Measurements from ENCODE around the gene CSNK1E. TPM values are rescaled to one million over a fixed set of nuclear protein-coding genes. Genes with fewer than 3 reads are reported as not detected.

CSNK1E gene
- total RNA-seq, 2 donors from 2014 or later: 41.8 to 78.8 TPM

DNA sequence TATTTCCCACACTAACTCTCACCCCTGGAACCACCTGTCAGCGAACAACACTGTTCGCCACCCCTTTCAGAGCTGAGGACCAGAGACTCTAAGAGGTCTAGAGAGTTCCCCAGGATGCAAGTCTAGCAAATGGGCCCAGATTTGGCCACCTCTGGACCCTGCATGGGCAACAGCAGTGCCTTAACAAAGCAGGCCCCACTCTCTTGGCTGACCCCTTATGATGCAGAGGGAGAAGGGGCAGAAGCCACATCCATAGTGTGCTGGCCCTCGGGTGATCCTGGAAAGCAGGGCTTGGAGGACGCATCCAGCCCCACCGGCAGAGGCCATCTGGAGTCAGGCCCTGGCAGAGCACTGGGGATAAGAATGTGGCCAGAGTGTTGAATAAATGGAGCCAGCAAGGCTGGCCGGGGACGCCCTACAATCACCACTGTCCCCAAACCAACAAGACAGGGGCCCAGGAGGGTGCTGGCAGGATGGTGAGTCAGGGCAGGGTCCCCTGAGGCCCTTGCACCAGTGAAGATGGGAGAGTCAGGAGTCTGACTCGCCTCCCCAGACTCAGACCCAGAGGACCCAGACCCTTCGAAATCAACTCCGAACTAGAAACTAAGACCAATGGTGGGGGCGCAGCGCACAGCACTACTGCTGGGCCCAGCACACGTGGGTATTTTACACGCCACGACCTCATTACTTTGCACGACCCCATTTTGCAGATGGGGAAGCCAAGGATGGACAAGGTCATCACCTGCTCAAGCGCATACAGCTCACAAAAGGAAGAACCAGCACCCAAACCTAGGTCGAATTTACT, 6.5 kb downstream of the CSNK1E start:
- H3K27ac ChIP-seq: peak overlapping the region; percentile 80 to 98
- DNase-seq (ENCODE audit: low spot score): peak; percentile 63
- H3K4me3 ChIP-seq: no peak overlapping the region
- no peaks in the 10 kb centered on the region for H3K27me3 ChIP-seq
- TF ChIP-seq, protein P1, sequence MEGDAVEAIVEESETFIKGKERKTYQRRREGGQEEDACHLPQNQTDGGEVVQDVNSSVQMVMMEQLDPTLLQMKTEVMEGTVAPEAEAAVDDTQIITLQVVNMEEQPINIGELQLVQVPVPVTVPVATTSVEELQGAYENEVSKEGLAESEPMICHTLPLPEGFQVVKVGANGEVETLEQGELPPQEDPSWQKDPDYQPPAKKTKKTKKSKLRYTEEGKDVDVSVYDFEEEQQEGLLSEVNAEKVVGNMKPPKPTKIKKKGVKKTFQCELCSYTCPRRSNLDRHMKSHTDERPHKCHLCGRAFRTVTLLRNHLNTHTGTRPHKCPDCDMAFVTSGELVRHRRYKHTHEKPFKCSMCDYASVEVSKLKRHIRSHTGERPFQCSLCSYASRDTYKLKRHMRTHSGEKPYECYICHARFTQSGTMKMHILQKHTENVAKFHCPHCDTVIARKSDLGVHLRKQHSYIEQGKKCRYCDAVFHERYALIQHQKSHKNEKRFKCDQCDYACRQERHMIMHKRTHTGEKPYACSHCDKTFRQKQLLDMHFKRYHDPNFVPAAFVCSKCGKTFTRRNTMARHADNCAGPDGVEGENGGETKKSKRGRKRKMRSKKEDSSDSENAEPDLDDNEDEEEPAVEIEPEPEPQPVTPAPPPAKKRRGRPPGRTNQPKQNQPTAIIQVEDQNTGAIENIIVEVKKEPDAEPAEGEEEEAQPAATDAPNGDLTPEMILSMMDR (IDR thresholded peaks at IDR 0.05): no peak
- H3K36me3 ChIP-seq: peaks cover 20% of the 10 kb centered on the region
- H3K4me1 ChIP-seq: peaks cover 0 to 94% of the 10 kb centered on the region in 2 donors
- no peaks in the 10 kb centered on the region for H3K9me3 ChIP-seq

DNA sequence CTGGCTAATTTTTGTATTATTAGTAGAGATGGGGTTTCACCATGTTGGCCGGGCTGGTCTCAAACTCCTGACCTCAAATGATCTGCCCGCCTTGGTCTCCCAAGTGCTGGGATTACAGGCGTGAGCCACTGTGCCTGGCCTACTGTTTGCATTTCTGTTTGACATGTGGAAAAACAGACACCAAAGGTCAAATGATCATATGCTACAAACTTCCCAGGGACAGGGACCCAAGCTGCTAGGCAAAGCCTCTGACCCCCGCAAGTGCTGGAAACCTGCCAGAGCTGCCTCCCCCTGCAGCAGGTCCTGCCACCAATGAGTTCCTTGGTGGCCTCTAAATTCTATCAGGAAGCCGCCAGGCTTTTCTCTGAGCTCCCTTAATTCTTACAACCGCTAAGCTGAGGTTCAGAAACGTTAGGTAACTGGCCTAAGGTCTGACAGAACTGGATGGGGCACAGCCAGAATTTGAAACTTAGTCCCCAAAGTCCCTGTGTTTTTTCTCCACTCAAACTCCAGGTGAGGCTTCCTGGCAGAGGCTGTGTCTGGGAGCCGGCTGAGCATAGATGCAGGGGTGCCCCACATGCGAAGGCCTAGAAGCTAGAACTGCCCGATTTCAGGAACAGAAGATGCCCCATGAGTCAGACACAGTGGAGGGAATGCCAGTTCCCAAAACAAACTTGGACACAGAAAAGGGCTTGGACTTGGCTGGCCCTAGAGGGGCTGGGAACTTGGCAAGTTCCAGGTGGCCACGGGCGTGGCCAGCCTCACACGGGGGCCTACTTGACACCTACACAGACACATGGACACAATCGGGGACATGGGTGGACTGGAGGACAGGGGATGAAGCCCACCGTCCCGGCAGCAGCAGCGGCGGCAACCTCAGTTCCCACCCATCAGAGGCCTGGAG, 7.4 kb downstream of the CSNK1E start:
- H3K4me1 ChIP-seq: peaks cover 0 to 93% of the 10 kb centered on the region in 2 donors
- peaks cover 20% of the 10 kb centered on the region for H3K36me3 ChIP-seq
- H3K27ac ChIP-seq: peak overlapping the region; percentile 80 to 98
- no peak for DNase-seq (ENCODE audit: low spot score)
- H3K4me3 ChIP-seq: no peak overlapping the region
- no peaks in the 10 kb centered on the region for H3K27me3 ChIP-seq
- H3K9me3 ChIP-seq: no peaks in the 10 kb centered on the region
- TF ChIP-seq, protein P1 (IDR thresholded peaks at IDR 0.05): no peak

DNA sequence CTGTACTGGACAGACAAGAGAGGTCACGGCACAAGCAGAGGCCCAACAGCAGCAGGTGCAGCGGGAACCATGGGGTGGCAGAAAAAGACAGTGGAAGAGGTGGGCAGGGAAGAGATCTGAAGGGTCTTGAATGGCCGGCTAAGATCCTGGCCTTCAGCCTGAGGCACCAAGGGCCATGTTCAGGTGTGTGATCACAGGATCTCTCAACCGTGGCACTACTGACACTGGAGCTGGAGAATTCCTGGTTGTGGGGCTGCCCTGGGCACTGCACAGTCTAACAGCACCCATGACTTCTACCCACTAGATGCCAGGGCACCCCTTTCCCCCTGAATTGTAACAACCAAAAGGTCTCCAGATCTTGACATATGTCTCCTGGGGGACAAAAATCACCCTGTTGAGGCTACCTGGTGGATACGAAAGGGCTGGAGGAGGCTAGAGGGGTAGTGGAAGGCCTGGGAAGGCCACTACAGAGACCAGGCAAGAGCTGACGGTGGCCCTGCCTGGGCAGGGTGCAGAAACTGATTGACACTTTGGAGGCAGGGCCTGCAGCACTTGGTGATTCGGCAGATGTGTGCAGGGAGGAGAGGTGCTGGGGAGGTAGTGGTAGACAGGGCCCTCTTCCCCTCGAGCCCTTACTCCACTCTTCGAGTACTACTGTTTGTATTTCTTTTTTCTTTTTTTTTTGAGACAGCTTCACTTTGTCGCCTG, 8.3 kb downstream of the CSNK1E start:
- TF ChIP-seq, protein P1 (IDR thresholded peaks at IDR 0.05): no peak
- Histone ChIP-seq H3K27me3 (no peaks in the 10 kb centered on the region), H3K4me3 (no peak overlapping the region), H3K27ac (peak overlapping the region; percentile 80 to 98), H3K4me1 (peaks cover 0 to 93% of the 10 kb centered on the region in 2 donors), H3K9me3 (no peaks in the 10 kb centered on the region), H3K36me3 (peaks cover 20% of the 10 kb centered on the region)
- no peak for DNase-seq (ENCODE audit: low spot score)

DNA sequence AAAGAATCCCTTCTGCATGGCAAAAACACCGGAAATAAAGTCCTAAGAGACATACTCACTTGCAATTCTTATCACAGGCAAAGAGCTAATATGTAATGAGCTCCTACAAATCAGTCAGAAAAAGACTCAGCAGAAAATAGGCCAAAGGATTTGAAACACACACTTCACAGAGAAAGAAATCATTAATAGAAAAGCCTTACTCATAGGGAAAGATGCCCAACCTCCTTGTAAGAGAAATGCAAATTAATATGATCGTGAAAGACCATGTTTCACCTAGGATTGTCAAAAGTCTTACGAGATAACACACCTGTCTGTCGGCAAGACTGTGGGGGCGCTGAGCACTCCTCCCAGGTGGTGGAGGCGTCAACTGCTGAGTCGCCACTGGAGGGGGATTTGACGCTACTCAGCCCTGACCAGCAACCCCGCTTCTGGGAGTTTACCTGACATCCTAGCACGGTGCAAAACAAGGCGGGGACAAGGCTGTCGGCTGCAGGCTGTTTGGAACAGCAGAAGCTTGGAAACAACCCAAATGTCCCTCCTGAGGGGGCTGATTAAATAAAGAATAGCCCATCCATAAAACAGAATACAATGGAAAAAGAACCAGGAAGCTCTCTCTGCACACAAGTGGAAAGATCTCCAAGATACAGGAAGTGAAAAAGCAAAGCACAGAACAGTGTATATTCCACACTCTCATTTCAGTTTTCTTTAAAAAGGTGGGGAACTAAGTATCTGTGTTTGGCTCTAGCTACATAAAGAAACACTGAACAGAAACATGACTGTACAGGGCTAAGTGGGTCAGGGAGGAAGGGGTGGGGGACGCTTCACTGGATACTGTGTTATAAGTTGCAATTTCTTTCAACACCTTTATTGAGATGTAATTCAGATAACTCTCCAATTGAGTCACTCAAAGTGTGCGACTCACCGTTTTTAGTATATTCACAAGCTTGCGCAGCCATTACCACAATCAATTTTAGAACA, 11.5 kb downstream of the CSNK1E start:
- Histone ChIP-seq H3K9me3 (no peaks in the 10 kb centered on the region), H3K27ac (peak overlapping the region; percentile 65 to 66), H3K27me3 (no peaks in the 10 kb centered on the region), H3K4me3 (no peak overlapping the region), H3K36me3 (peaks cover 32% of the 10 kb centered on the region), H3K4me1 (peaks cover 0 to 76% of the 10 kb centered on the region in 2 donors)
- TF ChIP-seq, protein P1 (IDR thresholded peaks at IDR 0.05): no peak
- DNase-seq (ENCODE audit: low spot score): no peak
